Fibroblast of peridontal ligament (primary cell): ENCODE data around the gene NPHP4.

Source experiments
- DNase-seq: peaks from one replicate; pipeline ENCODE4 v3.0.0-alpha.2; 2010; ENCODE audit errors: extremely low read depth

NPHP4 gene

GRCh38 chr1:5950201-5950895 is 41.9 kb downstream of the NPHP4 start:
- DNase-seq, result no peak

GRCh38 chr1:5949761-5950100 is 42.5 kb downstream of the NPHP4 start:
- no peak for DNase-seq

GRCh38 chr1:5949085-5949760 is 43.0 kb downstream of the NPHP4 start:
- DNase-seq, result no peak

- DNase-seq, result no peak
These were observed 43.6 kb downstream of the NPHP4 start for GRCh38 chr1:5948681-5949005.

- no peak for DNase-seq
These were observed 44.1 kb downstream of the NPHP4 start for GRCh38 chr1:5947978-5948680.

- DNase-seq, result no peak
These were observed 45.0 kb downstream of the NPHP4 start for GRCh38 chr1:5947071-5947821.

- no peak for DNase-seq
These were observed 46.8 kb downstream of the NPHP4 start for GRCh38 chr1:5945445-5945844.

- no peak for DNase-seq
These were observed 47.4 kb downstream of the NPHP4 start for GRCh38 chr1:5944843-5945167.

GRCh38 chr1:5944154-5944842 is 47.9 kb downstream of the NPHP4 start:
- no peak for DNase-seq

- DNase-seq, result no peak
These were observed 48.7 kb downstream of the NPHP4 start for GRCh38 chr1:5943343-5944124.

- no peak for DNase-seq
These were observed 50.6 kb downstream of the NPHP4 start for GRCh38 chr1:5941671-5942070.

- no peak for DNase-seq
These were observed 51.4 kb downstream of the NPHP4 start for GRCh38 chr1:5940723-5941407.

GRCh38 chr1:5939271-5940170 is 52.7 kb downstream of the NPHP4 start:
- no peak for DNase-seq

GRCh38 chr1:5938101-5938646 is 54.1 kb downstream of the NPHP4 start:
- DNase-seq, result peak; percentile 76

- DNase-seq, result no peak
These were observed 54.8 kb downstream of the NPHP4 start for GRCh38 chr1:5937373-5937857.

- no peak for DNase-seq
These were observed 55.4 kb downstream of the NPHP4 start for GRCh38 chr1:5936621-5937372.

- DNase-seq, result no peak
These were observed 56.1 kb downstream of the NPHP4 start for GRCh38 chr1:5936126-5936525.

GRCh38 chr1:5935026-5935425 is 57.2 kb downstream of the NPHP4 start:
- DNase-seq, result no peak
